ENCODE data around the gene OSBPL3.

- no peak for TF ChIP-seq POLR2AphosphoS5 (IDR thresholded peaks at IDR 0.05; ENCODE audit: low read depth, low read length)
- no peak for TF ChIP-seq POLR2A (IDR thresholded peaks at IDR 0.05; ENCODE audit: low read depth, low read length)
Observed at GRCh38 chr7:24828891-24829661, 150.9 kb downstream of the OSBPL3 start.
